OCI-LY7 (cell line): ENCODE measurements around the gene FAM114A1. TPM values are rescaled to one million over a fixed set of nuclear protein-coding genes. Genes with fewer than 3 reads are reported as not detected.

Experiments used
- BruUV-seq: library from RNA; stranded (reverse); fragments of 400-500 nt; replicated peaks from 2 replicates; lab custom pipeline; 2021; lab: Mats Ljungman, UMichigan
- CTCF ChIA-PET: fragments of 300-600 bp; sonication (Branson Sonifier 250); formaldehyde crosslinking; loops from one replicate; lab custom pipeline; 2022; ENCODE audit warnings: antibody characterized with exemption; ENCODE audit not compliant: unreplicated experiment; lab: Charles Lee
- POLR2A ChIA-PET: fragments of 300-600 bp; sonication (Branson Sonifier 250); formaldehyde crosslinking; loops from one replicate; lab custom pipeline; 2022; ENCODE audit warnings: antibody characterized with exemption; lab: Charles Lee
- DNase-seq: peaks from one replicate; pipeline ENCODE4 v3.0.0-alpha.2; 2015; ENCODE audit warnings: low spot score
- H2AFZ ChIP-seq: fragments of 200-600 bp; sonication (generic), shearing (Covaris generic); 2 replicates; pipeline ENCODE4 v1.6.1; 2014; ENCODE audit warnings: mild to moderate bottlenecking, antibody characterized with exemption, low read length, moderate library complexity
- H3K27ac ChIP-seq: fragments of 200-600 bp; sonication (generic); 2 replicates; pipeline ENCODE4 v1.5.1; 2014; ENCODE audit warnings: mixed run types, low read depth, mild to moderate bottlenecking, moderate library complexity, low read length, inconsistent platforms; ENCODE audit not compliant: poor library complexity, severe bottlenecking
- H3K36me3 ChIP-seq: fragments of 200-600 bp; sonication (generic); 2 replicates; pipeline ENCODE4 v1.6.1; 2014; ENCODE audit warnings: mild to moderate bottlenecking, antibody characterized with exemption, low read length, moderate library complexity, mixed read lengths; ENCODE audit not compliant: insufficient read depth
- H3K4me1 ChIP-seq: fragments of 200-600 bp; sonication (generic); 2 replicates; pipeline ENCODE4 v1.5.1; 2014; ENCODE audit warnings: mild to moderate bottlenecking, low read length; ENCODE audit not compliant: insufficient read depth, poor library complexity, severe bottlenecking
- H3K4me2 ChIP-seq: fragments of 200-600 bp; sonication (generic); 2 replicates; pipeline ENCODE4 v1.6.1; 2014; ENCODE audit warnings: mild to moderate bottlenecking, low read length
- H3K4me3 ChIP-seq: fragments of 200-600 bp; sonication (generic); 2 replicates; pipeline ENCODE4 v1.5.1; 2014; ENCODE audit warnings: mild to moderate bottlenecking, low read depth, low read length; ENCODE audit not compliant: poor library complexity, severe bottlenecking
- H3K79me2 ChIP-seq: fragments of 200-600 bp; sonication (generic); 2 replicates; pipeline ENCODE4 v1.6.1; 2016; ENCODE audit warnings: low read depth, mild to moderate bottlenecking, low read length, moderate library complexity, mixed read lengths; ENCODE audit not compliant: insufficient read depth
- H3K9me2 ChIP-seq: fragments of 200-600 bp; sonication (generic); 2 replicates; pipeline ENCODE4 v1.6.1; 2016; ENCODE audit warnings: mild to moderate bottlenecking, low read length, mixed read lengths; ENCODE audit not compliant: insufficient read depth
- H3K9me3 ChIP-seq: fragments of 200-600 bp; sonication (generic); 2 replicates; pipeline ENCODE4 v1.6.1; 2014; ENCODE audit warnings: mild to moderate bottlenecking, mixed run types, low read length, mixed read lengths
- H4K20me1 ChIP-seq: fragments of 200-600 bp; sonication (generic); 2 replicates; pipeline ENCODE4 v1.6.1; 2014; ENCODE audit warnings: mild to moderate bottlenecking, antibody characterized with exemption, low read length, moderate library complexity, mixed read lengths; ENCODE audit not compliant: insufficient read depth
- EZH2phosphoT487 ChIP-seq: fragments of 200-600 bp; sonication (generic); IDR thresholded peaks from 2 replicates; pipeline ENCODE4 v1.6.1; 2018; ENCODE audit warnings: low read depth, borderline replicate concordance, mild to moderate bottlenecking, mixed run types, antibody characterized with exemption, low read length, moderate library complexity, mixed read lengths
- intact Hi-C: fragments of 100-400 bp; cut with micrococcal nuclease; formaldehyde crosslinking; loops from one replicate; pipeline ENCODE4 v1.10.0; 2022; ENCODE audit not compliant: unreplicated experiment
- total RNA-seq, 2 experiments: library from RNA; depleted of rRNA in 1 of 2; stranded (reverse); fragments of >200 nt in 1 of 2; shearing (Covaris generic) in 1 of 2; gene quantifications; 2 replicates each; pipeline ENCODE4 v1.2.3, GENCODE V29; 2014 to 2022
- TF ChIP-seq, protein P1 (sequence below): fragments of 200-600 bp; sonication (generic); conservative IDR thresholded peaks from 2 replicates; pipeline ENCODE4 v1.5.1; 2014; ENCODE audit warnings: mild to moderate bottlenecking, antibody characterized with exemption, low read length, moderate library complexity, mixed read lengths

Gene FAM114A1
- total RNA-seq, 2 experiments from 2014 or later = not detected

DNA sequence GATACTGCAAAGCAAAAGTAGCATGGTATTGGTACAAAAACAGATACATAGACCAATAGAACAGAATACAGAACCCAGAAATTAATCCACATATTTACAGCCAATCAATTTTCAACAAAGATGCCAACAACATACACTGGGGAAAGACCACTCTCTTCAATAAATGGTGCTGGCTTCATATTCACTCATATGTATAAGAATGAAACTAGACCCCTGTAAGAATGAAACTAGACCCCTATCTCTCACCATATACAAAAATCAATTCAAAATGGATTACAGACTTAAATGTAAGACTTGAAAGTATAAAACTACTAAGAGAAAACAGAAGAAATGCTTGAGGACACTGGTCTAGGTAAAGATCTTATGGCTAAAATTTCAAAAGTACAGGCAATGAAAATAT lies 30.3 kb upstream of the FAM114A1 start:
- BruUV-seq = no TSS peak
- ChIA-PET POLR2A (interaction anchor here (0.6 to 0.8 kb wide), 2 partner anchors 111 to 189 kb away, joined by 3 to 4 read pairs; no protein-coding TSS in a partner anchor), CTCF (no interaction called here)
- no peaks in the 10 kb centered on the region for H3K79me2 ChIP-seq
- no peaks in the 10 kb centered on the region for H4K20me1 ChIP-seq
- no peak overlapping the region for H3K4me3 ChIP-seq
- no peak for DNase-seq
- no peak overlapping the region for H2AFZ ChIP-seq
- H3K4me1 ChIP-seq = no peaks in the 10 kb centered on the region
- intact Hi-C loops = no loop called here
- H3K9me2 ChIP-seq = no peaks in the 10 kb centered on the region
- no peak overlapping the region for H3K4me2 ChIP-seq
- peaks cover 26% of the 10 kb centered on the region; the same call in 1 of the 2 replicates for H3K9me3 ChIP-seq
- H3K27ac ChIP-seq = no peak overlapping the region
- H3K36me3 ChIP-seq = no peaks in the 10 kb centered on the region; the same call in 1 of the 2 replicates
- TF ChIP-seq, protein P1, sequence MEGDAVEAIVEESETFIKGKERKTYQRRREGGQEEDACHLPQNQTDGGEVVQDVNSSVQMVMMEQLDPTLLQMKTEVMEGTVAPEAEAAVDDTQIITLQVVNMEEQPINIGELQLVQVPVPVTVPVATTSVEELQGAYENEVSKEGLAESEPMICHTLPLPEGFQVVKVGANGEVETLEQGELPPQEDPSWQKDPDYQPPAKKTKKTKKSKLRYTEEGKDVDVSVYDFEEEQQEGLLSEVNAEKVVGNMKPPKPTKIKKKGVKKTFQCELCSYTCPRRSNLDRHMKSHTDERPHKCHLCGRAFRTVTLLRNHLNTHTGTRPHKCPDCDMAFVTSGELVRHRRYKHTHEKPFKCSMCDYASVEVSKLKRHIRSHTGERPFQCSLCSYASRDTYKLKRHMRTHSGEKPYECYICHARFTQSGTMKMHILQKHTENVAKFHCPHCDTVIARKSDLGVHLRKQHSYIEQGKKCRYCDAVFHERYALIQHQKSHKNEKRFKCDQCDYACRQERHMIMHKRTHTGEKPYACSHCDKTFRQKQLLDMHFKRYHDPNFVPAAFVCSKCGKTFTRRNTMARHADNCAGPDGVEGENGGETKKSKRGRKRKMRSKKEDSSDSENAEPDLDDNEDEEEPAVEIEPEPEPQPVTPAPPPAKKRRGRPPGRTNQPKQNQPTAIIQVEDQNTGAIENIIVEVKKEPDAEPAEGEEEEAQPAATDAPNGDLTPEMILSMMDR = no peak
- no peak for TF ChIP-seq EZH2phosphoT487

DNA sequence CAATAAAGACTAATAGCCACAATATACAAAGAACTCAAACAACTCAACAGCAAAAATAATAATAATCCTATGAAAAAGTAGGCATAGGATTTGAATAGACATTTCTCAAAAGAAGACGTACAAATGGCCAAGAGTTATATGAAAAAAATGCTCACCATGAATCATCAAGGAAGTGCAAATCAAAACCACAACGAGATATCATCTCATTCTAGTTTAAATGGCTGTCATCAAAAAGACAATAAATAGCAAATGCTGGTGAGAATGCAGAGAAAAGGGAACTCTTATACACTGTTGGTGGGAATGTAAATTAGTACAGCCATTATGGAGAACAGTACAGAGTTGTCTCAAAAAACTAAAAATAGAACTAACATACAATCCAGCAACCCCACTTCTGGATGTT lies 29.8 kb upstream of the FAM114A1 start:
- CTCF ChIA-PET = no interaction called here
- H3K4me1 ChIP-seq = no peaks in the 10 kb centered on the region

DNA sequence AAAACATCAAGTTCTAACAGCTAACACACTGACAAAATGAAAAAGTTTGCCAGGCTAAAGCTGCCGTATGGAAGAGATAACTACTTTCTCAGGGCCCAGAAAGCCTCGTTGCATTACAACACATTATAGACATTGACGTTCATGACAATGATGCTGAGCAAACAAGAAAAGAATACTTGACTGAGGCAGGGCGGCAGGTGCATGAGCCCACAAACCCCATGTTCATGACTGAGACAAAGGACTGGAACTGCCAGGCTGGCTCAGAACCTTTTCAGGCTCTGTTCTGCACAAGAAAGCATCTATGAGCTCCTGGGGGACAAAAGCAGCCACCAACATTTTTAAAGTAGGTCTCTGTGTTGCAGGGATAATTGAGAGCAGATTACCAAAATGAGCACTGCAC lies 24.6 kb upstream of the FAM114A1 start:
- intact Hi-C loops = no loop called here
- BruUV-seq = no TSS peak
- no peaks in the 10 kb centered on the region for H3K9me2 ChIP-seq
- no peak for DNase-seq
- no peak overlapping the region for H2AFZ ChIP-seq
- no peak overlapping the region for H3K4me3 ChIP-seq
- TF ChIP-seq, protein P1 = no peak
- no peak for TF ChIP-seq EZH2phosphoT487
- peaks cover 5% of the 10 kb centered on the region; the same call in 1 of the 2 replicates for H3K9me3 ChIP-seq
- no peaks in the 10 kb centered on the region for H3K4me1 ChIP-seq
- H3K27ac ChIP-seq = no peak overlapping the region
- H4K20me1 ChIP-seq = no peaks in the 10 kb centered on the region
- CTCF ChIA-PET = no interaction called here
- no peak overlapping the region for H3K4me2 ChIP-seq
- POLR2A ChIA-PET = interaction anchor here (0.5 to 1.0 kb wide), 3 partner anchors 41 to 243 kb away, joined by 3 to 4 read pairs (median 3); no protein-coding TSS in a partner anchor
- no peaks in the 10 kb centered on the region for H3K79me2 ChIP-seq
- H3K36me3 ChIP-seq = no peaks in the 10 kb centered on the region; the same call in none of the 2 replicates

More for the DNA sequence above, 29.8 kb upstream of the FAM114A1 start:
- Histone ChIP-seq H4K20me1 (no peaks in the 10 kb centered on the region), H3K36me3 (no peaks in the 10 kb centered on the region; the same call in 1 of the 2 replicates), H2AFZ (no peak overlapping the region), H3K9me3 (peaks cover 26% of the 10 kb centered on the region; the same call in 1 of the 2 replicates), H3K27ac (no peak overlapping the region), H3K4me2 (no peak overlapping the region), H3K4me3 (no peak overlapping the region), H3K79me2 (no peaks in the 10 kb centered on the region), H3K9me2 (no peaks in the 10 kb centered on the region)
- POLR2A ChIA-PET = no interaction called here
- intact Hi-C loops = no loop called here
- TF ChIP-seq, protein P1 = no peak
- TF ChIP-seq EZH2phosphoT487 = no peak
- no peak for DNase-seq
- BruUV-seq = no TSS peak
